GM12865 (cell line): ENCODE data around the gene CXCL1.

Experiments used
- DNase-seq: peaks from one replicate; pipeline ENCODE4 v3.0.0; 2010; ENCODE audit warnings: low read depth
- H3K4me3 ChIP-seq: 2 replicates; pipeline ENCODE4 v1.5.1; 2011; ENCODE audit warnings: mild to moderate bottlenecking, low read depth, low read length, control low read depth
- TF ChIP-seq, protein P1 (sequence below): IDR thresholded peaks from 2 replicates; pipeline ENCODE4 v1.5.1; 2011; ENCODE audit warnings: low read length, control low read depth, low read depth, inconsistent platforms; ENCODE audit not compliant: insufficient read depth; ENCODE audit errors: missing control alignments

The CXCL1 gene

GRCh38 chr4:73914071-73914470 lies 44.9 kb downstream of the CXCL1 start:
- no peak overlapping the region for H3K4me3 ChIP-seq
- DNase-seq, result no peak
- TF ChIP-seq, protein P1, sequence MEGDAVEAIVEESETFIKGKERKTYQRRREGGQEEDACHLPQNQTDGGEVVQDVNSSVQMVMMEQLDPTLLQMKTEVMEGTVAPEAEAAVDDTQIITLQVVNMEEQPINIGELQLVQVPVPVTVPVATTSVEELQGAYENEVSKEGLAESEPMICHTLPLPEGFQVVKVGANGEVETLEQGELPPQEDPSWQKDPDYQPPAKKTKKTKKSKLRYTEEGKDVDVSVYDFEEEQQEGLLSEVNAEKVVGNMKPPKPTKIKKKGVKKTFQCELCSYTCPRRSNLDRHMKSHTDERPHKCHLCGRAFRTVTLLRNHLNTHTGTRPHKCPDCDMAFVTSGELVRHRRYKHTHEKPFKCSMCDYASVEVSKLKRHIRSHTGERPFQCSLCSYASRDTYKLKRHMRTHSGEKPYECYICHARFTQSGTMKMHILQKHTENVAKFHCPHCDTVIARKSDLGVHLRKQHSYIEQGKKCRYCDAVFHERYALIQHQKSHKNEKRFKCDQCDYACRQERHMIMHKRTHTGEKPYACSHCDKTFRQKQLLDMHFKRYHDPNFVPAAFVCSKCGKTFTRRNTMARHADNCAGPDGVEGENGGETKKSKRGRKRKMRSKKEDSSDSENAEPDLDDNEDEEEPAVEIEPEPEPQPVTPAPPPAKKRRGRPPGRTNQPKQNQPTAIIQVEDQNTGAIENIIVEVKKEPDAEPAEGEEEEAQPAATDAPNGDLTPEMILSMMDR, result no peak

- TF ChIP-seq, protein P1, result no peak
- no peak overlapping the region for H3K4me3 ChIP-seq
- DNase-seq, result no peak
Measured at GRCh38 chr4:73916172-73916925, 47.2 kb downstream of the CXCL1 start.

DNA sequence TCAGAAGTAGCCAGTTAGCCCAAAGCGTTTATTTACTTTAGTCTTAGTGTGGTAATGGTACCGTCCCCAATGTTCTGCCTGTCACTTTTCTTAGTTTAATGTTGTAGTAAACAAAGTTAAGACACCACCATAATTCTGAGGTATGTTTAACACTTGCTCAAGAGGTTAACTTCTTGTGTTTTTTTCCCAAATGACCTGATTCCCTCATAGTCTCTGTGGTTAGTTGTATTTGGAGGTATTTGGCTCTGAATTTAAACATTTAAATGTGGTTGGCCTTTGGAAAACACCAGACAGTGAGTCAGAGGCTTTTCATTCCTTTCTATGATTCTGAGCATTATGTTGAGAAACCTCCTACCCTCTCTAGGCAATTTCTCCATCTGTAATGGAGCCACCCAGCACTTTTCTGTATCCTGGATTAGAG lies 47.9 kb downstream of the CXCL1 start:
- TF ChIP-seq, protein P1, result no peak
- DNase-seq, result no peak
- no peak overlapping the region for H3K4me3 ChIP-seq

DNA sequence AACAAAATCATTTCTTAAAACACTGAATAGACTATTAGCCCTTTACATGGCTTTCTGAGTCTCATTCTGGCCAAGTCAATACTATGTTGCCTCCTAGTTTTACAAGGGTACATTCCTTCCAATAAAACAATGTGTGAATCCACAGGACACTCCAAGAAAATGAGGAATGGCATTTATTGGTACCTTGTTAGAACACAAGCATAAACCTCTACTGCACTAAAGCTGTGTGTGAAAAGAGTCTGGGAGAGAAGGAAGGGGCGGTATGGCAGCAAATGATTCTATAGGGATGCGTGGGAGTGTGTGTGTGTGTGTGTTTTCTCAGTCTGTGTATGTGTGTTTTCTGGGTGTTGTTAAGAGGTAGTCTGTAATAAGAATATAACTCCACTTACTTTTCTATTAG lies 48.9 kb downstream of the CXCL1 start:
- no peak overlapping the region for H3K4me3 ChIP-seq
- DNase-seq, result no peak
- TF ChIP-seq, protein P1, result no peak

DNA sequence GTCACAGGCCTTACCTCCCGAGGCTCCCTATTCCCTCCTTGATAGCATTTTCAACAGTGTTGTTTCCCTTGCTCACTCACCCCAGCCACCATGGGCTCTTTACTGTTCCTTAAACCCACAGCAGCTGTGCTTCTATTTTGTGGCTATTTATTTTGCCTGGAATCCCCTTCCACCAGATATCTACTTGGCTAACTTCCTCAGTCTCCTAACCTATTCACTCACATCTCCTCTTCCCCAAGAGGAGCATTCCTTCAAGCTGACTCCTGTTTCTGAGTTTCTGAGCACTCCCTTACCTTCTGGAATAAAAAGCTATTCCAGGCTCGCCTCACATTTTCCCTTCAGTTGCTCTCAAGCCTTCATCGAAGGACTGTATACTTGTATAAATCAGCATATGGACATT lies 50.5 kb downstream of the CXCL1 start:
- no peak for DNase-seq
- TF ChIP-seq, protein P1, result no peak
- H3K4me3 ChIP-seq, result no peak overlapping the region
